Uterus (tissue), 4 donors: Measurements from ENCODE around the gene L1CAM. TPM values are rescaled to one million over a fixed set of nuclear protein-coding genes. Genes with fewer than 3 reads are reported as not detected.

Source experiments
- DNase-seq, 2 donors: peaks; one replicate each; pipeline ENCODE4 v3.0.0-alpha.2; 2019 to 2020
- H3K27ac ChIP-seq, 2 donors: fragments of 200-600 bp; sonication (generic); 1 replicate in 1 of 2; 2 replicates in 1 of 2; pipeline ENCODE4 v1.5.1; 2016 to 2018
- H3K27me3 ChIP-seq, 2 donors: fragments of 200-600 bp; sonication (generic); one replicate each; pipeline ENCODE4 v1.5.1; 2018 to 2019; ENCODE audit warnings: control low read depth in 1 of 2
- H3K36me3 ChIP-seq, 2 donors: fragments of 200-600 bp; sonication (generic); one replicate each; pipeline ENCODE4 v1.5.1; 2019; ENCODE audit warnings: control low read depth in 1 of 2
- H3K4me1 ChIP-seq, 2 donors: fragments of 200-600 bp; sonication (generic); one replicate each; pipeline ENCODE4 v1.5.1; 2018 to 2019; ENCODE audit warnings: control low read depth in 1 of 2
- H3K4me3 ChIP-seq, 2 donors: fragments of 200-600 bp; sonication (generic); 1 replicate in 1 of 2; 2 replicates in 1 of 2; pipeline ENCODE4 v1.5.1; 2018 to 2019; ENCODE audit warnings: mild to moderate bottlenecking in 1 of 2
- H3K9me3 ChIP-seq, 2 donors: fragments of 200-600 bp; sonication (generic); one replicate each; pipeline ENCODE4 v1.5.1; 2019; ENCODE audit warnings: control low read depth in 1 of 2
- POLR2A ChIP-seq, 2 donors: fragments of 450-650 bp; IDR thresholded peaks; one replicate each; pipeline ENCODE4 v1.6.1; 2016; ENCODE audit warnings: antibody characterized with exemption in 2 of 2, mild to moderate bottlenecking in 1 of 2, moderate library complexity in 1 of 2
- intact Hi-C: fragments of 100-400 bp; cut with DNase I; formaldehyde crosslinking; loops from one replicate; pipeline ENCODE4 v1.15.1; 2023; ENCODE audit warnings: low total_unique reads
- total RNA-seq, 4 donors: library from RNA; depleted of rRNA in 3 of 4; stranded (reverse); fragments of >200 nt in 3 of 4; gene quantifications; one replicate each; pipeline versions ENCODE4 v1.1.0 to v1.2.4, GENCODE V29; 2014 to 2023
- TF ChIP-seq, protein P1 (sequence below), 4 experiments: fragments of 200-600 bp in 2 of 4; fragments of 450-650 bp in 2 of 4; sonication (generic) in 2 of 4; IDR thresholded peaks; one replicate each; pipeline ENCODE4 v1.5.1; 2016 to 2019; ENCODE audit warnings: antibody characterized with exemption in 4 of 4, mild to moderate bottlenecking in 2 of 4, moderate library complexity in 1 of 4
- donor health status: DM: yes; HTN: yes; CAD: no.

L1CAM gene
- total RNA-seq, 4 donors from 2014 or later: 0.26 to 5.1 (median 2.8) TPM; not detected in 1

DNA sequence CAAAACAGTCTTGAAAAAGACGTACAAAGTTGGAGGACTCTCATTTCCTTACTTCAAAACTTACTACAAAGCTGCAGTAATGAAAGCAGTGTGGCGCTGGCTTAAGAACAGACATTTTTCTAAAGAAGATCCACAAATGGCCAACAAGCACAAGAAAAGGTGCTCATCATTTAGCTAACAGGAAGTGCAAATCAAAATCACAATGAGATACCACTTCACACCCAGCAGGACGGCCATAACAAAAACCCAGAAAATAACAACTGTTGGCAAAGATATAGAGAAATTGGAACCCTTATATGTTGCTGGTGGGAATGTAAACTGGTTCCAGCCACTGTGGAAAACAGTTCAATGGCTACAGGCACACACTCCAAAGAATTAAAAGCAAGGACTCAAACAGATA is 59.0 kb downstream of the L1CAM start:
- no peaks in the 10 kb centered on the region for H3K36me3 ChIP-seq
- H3K9me3 ChIP-seq: no peaks in the 10 kb centered on the region
- no peak overlapping the region for H3K27ac ChIP-seq
- no peak overlapping the region for H3K4me3 ChIP-seq
- no peak for DNase-seq
- intact Hi-C loops: no loop called here
- no peaks in the 10 kb centered on the region for H3K27me3 ChIP-seq
- TF ChIP-seq, protein P1, sequence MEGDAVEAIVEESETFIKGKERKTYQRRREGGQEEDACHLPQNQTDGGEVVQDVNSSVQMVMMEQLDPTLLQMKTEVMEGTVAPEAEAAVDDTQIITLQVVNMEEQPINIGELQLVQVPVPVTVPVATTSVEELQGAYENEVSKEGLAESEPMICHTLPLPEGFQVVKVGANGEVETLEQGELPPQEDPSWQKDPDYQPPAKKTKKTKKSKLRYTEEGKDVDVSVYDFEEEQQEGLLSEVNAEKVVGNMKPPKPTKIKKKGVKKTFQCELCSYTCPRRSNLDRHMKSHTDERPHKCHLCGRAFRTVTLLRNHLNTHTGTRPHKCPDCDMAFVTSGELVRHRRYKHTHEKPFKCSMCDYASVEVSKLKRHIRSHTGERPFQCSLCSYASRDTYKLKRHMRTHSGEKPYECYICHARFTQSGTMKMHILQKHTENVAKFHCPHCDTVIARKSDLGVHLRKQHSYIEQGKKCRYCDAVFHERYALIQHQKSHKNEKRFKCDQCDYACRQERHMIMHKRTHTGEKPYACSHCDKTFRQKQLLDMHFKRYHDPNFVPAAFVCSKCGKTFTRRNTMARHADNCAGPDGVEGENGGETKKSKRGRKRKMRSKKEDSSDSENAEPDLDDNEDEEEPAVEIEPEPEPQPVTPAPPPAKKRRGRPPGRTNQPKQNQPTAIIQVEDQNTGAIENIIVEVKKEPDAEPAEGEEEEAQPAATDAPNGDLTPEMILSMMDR (IDR thresholded peaks at IDR 0.05): no peak
- no peak for TF ChIP-seq POLR2A (IDR thresholded peaks at IDR 0.05)
- no peaks in the 10 kb centered on the region for H3K4me1 ChIP-seq

- intact Hi-C loops: no loop called here
- Histone ChIP-seq H3K9me3 (no peaks in the 10 kb centered on the region), H3K4me1 (no peaks in the 10 kb centered on the region), H3K4me3 (no peak overlapping the region), H3K27ac (no peak overlapping the region), H3K27me3 (no peaks in the 10 kb centered on the region), H3K36me3 (no peaks in the 10 kb centered on the region)
- no peak for DNase-seq
- TF ChIP-seq POLR2A (IDR thresholded peaks at IDR 0.05): no peak
- TF ChIP-seq, protein P1 (IDR thresholded peaks at IDR 0.05): no peak
Observed at GRCh38 chrX:153825042-153825441, 60.9 kb downstream of the L1CAM start.

DNA sequence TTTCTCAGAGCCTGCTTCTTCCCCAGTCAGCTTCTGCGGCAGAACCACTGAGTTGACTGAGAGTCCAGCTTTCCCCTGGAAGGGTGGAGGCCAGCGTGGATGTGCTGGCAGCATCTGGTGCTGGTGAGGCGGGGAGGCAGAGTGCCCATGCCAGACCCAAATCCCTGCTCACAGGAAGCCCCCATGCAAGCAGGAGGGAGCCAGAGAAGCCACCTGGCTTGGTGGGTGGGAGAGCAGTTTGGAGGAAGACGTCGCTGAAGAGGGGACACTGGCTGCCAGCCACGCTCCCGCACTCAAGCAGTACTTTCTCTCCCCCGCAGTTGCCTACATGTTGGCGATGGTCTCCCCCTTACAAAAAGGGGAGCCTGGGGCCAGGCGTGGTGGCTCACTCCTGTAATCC is 61.6 kb downstream of the L1CAM start:
- Histone ChIP-seq H3K27me3 (no peaks in the 10 kb centered on the region), H3K36me3 (no peaks in the 10 kb centered on the region), H3K9me3 (no peaks in the 10 kb centered on the region), H3K4me3 (no peak overlapping the region), H3K27ac (no peak overlapping the region), H3K4me1 (no peaks in the 10 kb centered on the region)
- TF ChIP-seq, protein P1 (IDR thresholded peaks at IDR 0.05): no peak
- no peak for TF ChIP-seq POLR2A (IDR thresholded peaks at IDR 0.05)
- no peak for DNase-seq
- intact Hi-C loops: no loop called here

GRCh38 chrX:153821066-153821465 is 64.9 kb downstream of the L1CAM start:
- TF ChIP-seq, protein P1 (IDR thresholded peaks at IDR 0.05): no peak
- Histone ChIP-seq H3K9me3 (no peaks in the 10 kb centered on the region), H3K4me3 (no peak overlapping the region), H3K4me1 (no peaks in the 10 kb centered on the region), H3K27me3 (no peaks in the 10 kb centered on the region), H3K27ac (no peak overlapping the region), H3K36me3 (no peaks in the 10 kb centered on the region)
- DNase-seq: no peak
- intact Hi-C loops: no loop called here

GRCh38 chrX:153820601-153821000 is 65.4 kb downstream of the L1CAM start:
- H3K9me3 ChIP-seq: no peaks in the 10 kb centered on the region
- no peak overlapping the region for H3K4me3 ChIP-seq
- no peaks in the 10 kb centered on the region for H3K36me3 ChIP-seq
- no peak for TF ChIP-seq POLR2A (IDR thresholded peaks at IDR 0.05)
- TF ChIP-seq, protein P1 (IDR thresholded peaks at IDR 0.05): no peak
- H3K4me1 ChIP-seq: no peaks in the 10 kb centered on the region
- intact Hi-C loops: no loop called here
- no peaks in the 10 kb centered on the region for H3K27me3 ChIP-seq
- no peak for DNase-seq
- no peak overlapping the region for H3K27ac ChIP-seq
